ENCODE data around the gene AXIN1.
A peak's percentile ranks its signal among the peaks of the same experiment; 100 is the strongest.

The AXIN1 gene

GRCh38 chr16:306911-307370 is 45.6 kb downstream of the AXIN1 start:
- peaks cover 88% of the 10 kb centered on the region for H3K36me3 ChIP-seq

GRCh38 chr16:305916-306626 is 46.5 kb downstream of the AXIN1 start:
- no peaks in the 10 kb centered on the region for H3K27me3 ChIP-seq
- peaks cover 87% of the 10 kb centered on the region for H3K36me3 ChIP-seq
- H3K9me3 ChIP-seq = no peaks in the 10 kb centered on the region
- no peaks in the 10 kb centered on the region for H3K4me1 ChIP-seq (ENCODE audit: control insufficient read depth in 1 of 2, insufficient read depth in 1 of 2, low read depth in 1 of 2, low read length in 1 of 2)
- TF ChIP-seq CTCF (IDR thresholded peaks at IDR 0.05) = no peak
- no peak overlapping the region for H3K27ac ChIP-seq
- no peak overlapping the region for H3K4me3 ChIP-seq (ENCODE audit: low read depth in 1 of 2, low read length in 1 of 2)

More at GRCh38 chr16:306911-307370, 45.6 kb downstream of the AXIN1 start:
- H3K27ac ChIP-seq = no peak overlapping the region
- H3K4me3 ChIP-seq (ENCODE audit: low read depth in 1 of 2, low read length in 1 of 2) = no peak overlapping the region
- no peak for TF ChIP-seq CTCF (IDR thresholded peaks at IDR 0.05)
- H3K9me3 ChIP-seq = no peaks in the 10 kb centered on the region
- H3K4me1 ChIP-seq (ENCODE audit: control insufficient read depth in 1 of 2, insufficient read depth in 1 of 2, low read depth in 1 of 2, low read length in 1 of 2) = no peaks in the 10 kb centered on the region
- H3K27me3 ChIP-seq = no peaks in the 10 kb centered on the region

DNA sequence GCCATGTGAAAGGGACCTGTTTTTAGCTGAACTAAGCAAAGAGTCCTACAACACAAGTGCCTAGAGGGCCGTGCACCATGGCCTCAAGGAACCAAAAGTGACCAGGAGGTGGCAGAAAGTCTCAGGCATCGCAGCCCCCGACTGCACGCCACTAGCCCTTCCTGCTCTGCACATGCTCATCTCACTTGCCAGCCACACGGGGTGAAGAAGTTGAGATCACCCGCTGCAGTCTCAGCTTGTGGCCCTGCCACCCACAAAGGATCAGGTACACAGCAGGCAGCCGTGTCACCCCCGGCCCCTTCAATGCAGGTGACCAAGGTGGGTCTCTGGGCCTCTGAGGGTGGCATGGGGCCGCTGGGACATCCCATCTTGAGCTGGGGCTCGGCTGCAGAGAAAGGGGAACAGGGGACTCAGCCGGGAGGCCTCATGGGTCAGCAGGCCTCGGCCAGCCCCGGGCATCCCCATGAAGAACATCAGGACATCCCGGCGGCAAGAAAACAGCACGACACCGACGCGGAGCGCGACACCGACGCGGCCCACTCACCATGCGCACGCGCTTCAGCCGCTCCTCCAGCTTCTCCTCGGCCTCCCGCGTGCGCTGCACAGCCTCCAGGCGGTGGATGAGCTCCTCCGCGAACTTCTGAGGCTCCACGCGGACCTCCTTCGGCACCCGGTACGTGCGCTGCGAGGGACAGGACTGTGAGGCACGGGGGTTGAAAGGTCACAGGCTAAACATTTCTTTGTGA is 48.6 kb downstream of the AXIN1 start:
- H3K4me3 ChIP-seq (ENCODE audit: low read depth in 1 of 2, low read length in 1 of 2) = no peak overlapping the region
- peaks cover 90% of the 10 kb centered on the region for H3K36me3 ChIP-seq
- no peak for TF ChIP-seq CTCF (IDR thresholded peaks at IDR 0.05)
- H3K27ac ChIP-seq = peak overlapping the region; percentile 18
- no peaks in the 10 kb centered on the region for H3K27me3 ChIP-seq
- H3K9me3 ChIP-seq = no peaks in the 10 kb centered on the region
- H3K4me1 ChIP-seq (ENCODE audit: control insufficient read depth in 1 of 2, insufficient read depth in 1 of 2, low read depth in 1 of 2, low read length in 1 of 2) = no peaks in the 10 kb centered on the region

GRCh38 chr16:301950-302349 is 50.6 kb downstream of the AXIN1 start:
- Histone ChIP-seq H3K4me3 (ENCODE audit: low read depth in 1 of 2, low read length in 1 of 2) (no peak overlapping the region), H3K4me1 (ENCODE audit: control insufficient read depth in 1 of 2, insufficient read depth in 1 of 2, low read depth in 1 of 2, low read length in 1 of 2) (no peaks in the 10 kb centered on the region), H3K9me3 (no peaks in the 10 kb centered on the region), H3K27me3 (no peaks in the 10 kb centered on the region), H3K27ac (no peak overlapping the region), H3K36me3 (peaks cover 90% of the 10 kb centered on the region)
- no peak for TF ChIP-seq CTCF (IDR thresholded peaks at IDR 0.05)

DNA sequence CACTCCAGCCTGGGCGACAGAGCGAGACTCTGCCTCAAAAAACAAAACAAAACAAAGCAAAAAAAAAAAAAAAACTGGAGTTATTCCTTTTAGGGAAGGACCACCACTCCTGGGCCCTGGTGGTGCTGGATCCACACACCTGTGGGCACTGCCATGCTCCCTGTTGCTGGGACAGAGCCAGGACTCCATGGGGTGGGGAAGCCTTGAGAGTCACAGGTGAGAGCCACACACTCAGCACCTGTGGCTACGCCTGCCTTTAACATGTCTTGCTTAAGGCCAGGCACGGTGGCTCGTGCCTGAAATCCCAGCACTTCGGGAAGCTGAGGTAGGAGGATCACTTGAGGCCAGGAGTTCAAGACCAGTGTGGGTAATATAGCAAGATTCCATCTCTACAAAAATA is 51.3 kb downstream of the AXIN1 start:
- no peaks in the 10 kb centered on the region for H3K4me1 ChIP-seq (ENCODE audit: control insufficient read depth in 1 of 2, insufficient read depth in 1 of 2, low read depth in 1 of 2, low read length in 1 of 2)
- H3K27ac ChIP-seq = no peak overlapping the region
- TF ChIP-seq CTCF (IDR thresholded peaks at IDR 0.05) = no peak
- peaks cover 90% of the 10 kb centered on the region for H3K36me3 ChIP-seq
- no peak overlapping the region for H3K4me3 ChIP-seq (ENCODE audit: low read depth in 1 of 2, low read length in 1 of 2)
- H3K27me3 ChIP-seq = no peaks in the 10 kb centered on the region
- H3K9me3 ChIP-seq = no peaks in the 10 kb centered on the region
